ELF-1 (cell line): ENCODE data around the gene EIF2S1.
A peak's percentile ranks its signal among the peaks of the same experiment; 100 is the strongest.
"Not testable (repeated sequence)": the region's sequence is repeated elsewhere in the genome, so short reads cannot be mapped to it uniquely, and the experiment has no call there.

ENCODE experiments used
- DNase-seq: peaks from one replicate; pipeline ENCODE4 v3.0.0-alpha.2; 2016; ENCODE audit warnings: low read depth, low spot score

The EIF2S1 gene

DNA sequence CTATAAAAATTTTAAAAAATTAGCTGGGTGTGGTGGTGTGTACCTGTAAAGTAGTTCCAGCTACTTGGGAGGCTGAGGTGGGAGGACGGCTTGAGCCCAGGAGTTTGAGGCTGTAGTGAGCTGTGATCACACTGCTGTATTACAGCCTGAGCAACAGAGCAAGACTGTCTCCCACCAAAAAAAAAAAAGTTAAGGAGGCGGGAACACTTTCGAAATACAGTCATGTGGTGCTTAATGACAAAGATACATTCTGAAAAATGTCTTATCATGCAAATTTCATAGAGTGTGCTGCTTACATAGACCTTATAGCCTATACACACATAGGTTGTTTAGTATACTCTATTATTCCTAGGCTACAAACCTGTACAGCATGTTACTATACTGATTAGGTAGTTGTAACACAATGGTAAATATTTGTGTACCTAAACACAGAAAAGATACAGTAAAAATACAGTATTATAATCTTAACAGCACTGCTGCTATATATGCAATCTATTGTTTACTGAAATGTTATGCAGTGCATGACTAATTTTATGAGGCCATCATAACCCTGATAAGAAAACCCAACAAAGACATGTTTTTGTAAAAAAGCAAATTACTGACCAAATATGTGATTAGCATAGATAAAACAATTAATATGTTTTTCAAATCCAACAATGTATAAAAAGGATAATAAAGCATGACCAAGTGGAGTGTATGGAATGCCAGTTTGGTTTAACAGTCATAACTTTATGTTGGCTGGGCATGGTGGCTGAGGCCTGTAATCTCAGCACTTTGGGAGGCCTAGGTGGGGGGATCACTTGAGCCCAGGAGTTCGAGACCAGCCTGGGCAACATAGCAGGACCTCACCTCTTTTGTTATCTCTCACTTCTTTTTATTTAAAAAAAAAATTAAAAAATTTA, 11.4 kb downstream of the EIF2S1 start:
- DNase-seq = no peak

DNA sequence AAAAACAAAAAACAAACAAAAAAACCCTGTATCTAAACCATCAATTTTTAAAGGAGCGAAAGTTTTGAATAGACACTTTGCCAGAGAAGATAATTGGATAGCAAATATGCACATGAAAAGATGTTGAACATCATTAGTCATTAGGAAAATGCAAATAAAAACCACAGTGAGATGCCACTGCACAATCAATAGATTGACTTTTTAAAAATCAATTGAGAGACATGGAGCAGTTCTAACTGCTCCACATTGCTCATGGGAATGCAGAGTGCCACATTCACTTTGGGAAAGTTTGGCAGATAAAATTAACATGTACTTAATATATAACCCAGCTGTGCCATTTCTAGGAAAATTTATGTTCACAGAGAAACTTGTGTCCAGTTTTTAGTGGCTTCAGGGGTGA, 12.7 kb downstream of the EIF2S1 start:
- DNase-seq = no peak

DNA sequence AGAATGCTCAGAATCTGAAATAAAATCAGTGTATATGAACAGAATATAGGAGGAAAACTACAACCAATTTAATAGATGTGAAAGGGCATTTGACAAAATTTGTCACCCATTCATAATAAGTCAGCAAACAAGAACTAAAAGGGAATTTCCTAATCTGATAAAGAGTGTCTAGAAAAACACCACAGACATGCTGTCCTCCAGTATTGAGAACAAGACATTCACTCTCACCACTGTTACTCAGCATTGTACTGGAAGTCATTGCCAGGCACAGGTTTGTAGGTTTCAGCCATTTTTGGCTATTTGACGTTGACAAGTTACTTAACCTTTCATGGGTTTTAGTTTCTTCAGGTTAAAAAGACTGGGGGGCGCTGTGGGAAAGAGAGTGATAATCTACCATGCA, 13.2 kb downstream of the EIF2S1 start:
- no peak for DNase-seq

- no peak for DNase-seq
These were observed 17.8 kb downstream of the EIF2S1 start for GRCh38 chr14:67377916-67378315.

GRCh38 chr14:67385120-67385519, 25.0 kb downstream of the EIF2S1 start:
- DNase-seq = no peak

DNA sequence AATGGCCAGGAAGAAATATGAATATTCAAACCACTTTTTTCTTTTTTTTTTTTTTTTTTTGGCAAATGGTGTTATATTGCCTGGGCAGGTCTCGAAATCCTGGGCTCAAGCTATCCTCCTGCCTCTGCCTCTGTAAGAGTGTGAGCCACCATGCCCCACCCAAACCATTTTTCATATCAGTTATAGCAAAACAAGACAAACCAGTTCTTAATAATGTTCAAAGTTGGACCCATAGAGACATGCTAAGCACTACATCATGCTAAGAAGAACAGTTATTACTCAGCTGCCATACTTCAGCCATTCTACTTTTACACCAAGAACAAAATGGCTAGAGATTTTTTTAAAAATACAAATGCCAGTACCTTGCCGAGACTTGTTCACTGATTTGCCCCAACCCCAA, 25.5 kb downstream of the EIF2S1 start:
- DNase-seq = no peak

- DNase-seq = no peak
These were observed 27.1 kb downstream of the EIF2S1 start for GRCh38 chr14:67387195-67387594.

GRCh38 chr14:67389275-67389674, 29.1 kb downstream of the EIF2S1 start:
- DNase-seq = no peak

- no peak for DNase-seq
These were observed 29.8 kb downstream of the EIF2S1 start for GRCh38 chr14:67389811-67390534.

DNA sequence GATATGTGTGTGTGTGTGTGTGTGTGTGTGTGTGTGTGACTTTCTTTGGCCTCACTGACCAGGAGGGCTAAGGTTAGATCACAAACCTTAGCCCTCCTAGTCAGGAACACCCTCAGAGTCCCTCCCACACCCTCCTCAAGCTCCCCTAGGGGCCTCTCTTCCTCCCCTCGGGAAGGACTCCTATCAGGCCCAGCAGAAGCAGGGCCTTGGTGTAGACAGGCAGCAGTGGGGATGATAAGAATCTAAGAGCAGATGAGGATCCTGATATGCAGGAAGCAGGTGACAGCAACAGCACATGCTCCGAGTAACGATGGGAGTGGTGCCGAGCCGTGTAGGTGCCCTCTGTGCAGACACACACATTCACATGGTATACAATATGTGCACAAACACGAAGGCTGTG, 31.1 kb downstream of the EIF2S1 start:
- DNase-seq = peak; percentile 36

GRCh38 chr14:67392123-67392522, 32.0 kb downstream of the EIF2S1 start:
- DNase-seq = peak; percentile 80

DNA sequence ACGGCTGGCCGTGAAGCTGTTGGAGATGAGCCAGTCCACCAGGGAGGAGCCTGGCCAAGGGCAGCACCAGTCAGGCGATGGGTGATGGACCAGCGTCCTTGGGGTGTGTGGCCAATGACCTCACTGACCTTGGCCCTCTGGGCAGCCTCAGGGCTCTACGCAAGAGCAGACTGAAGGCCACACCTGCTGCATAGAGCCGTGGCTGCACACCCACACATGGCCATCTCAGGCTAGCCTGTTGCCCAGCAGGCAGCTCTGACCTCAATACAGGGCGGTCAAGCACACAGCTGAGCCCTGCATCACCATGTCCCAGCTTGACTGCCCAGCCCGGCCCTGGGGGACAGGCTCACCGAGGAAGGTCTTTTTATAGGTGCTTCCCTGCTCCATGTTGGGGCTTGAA, 32.7 kb downstream of the EIF2S1 start:
- no peak for DNase-seq

DNA sequence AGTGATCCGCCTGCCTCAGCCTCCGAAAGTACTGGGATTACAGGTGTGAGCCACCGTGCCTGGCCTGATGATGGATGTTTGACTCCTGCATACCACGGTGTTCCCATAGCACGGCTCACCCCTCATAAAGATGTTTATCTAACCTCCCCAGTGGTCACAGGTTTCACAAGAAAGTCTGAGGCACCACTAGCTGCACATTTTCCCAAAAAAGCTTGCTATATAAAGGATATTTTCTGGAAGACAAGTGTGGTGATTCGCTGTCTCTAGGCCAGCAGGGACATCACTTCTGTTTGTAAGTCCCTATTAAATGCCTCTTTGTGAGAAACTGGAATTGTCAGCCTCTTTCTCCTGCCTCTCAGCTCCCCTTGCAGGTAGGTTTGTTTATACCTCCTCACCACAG, 33.6 kb downstream of the EIF2S1 start:
- DNase-seq = no peak

DNA sequence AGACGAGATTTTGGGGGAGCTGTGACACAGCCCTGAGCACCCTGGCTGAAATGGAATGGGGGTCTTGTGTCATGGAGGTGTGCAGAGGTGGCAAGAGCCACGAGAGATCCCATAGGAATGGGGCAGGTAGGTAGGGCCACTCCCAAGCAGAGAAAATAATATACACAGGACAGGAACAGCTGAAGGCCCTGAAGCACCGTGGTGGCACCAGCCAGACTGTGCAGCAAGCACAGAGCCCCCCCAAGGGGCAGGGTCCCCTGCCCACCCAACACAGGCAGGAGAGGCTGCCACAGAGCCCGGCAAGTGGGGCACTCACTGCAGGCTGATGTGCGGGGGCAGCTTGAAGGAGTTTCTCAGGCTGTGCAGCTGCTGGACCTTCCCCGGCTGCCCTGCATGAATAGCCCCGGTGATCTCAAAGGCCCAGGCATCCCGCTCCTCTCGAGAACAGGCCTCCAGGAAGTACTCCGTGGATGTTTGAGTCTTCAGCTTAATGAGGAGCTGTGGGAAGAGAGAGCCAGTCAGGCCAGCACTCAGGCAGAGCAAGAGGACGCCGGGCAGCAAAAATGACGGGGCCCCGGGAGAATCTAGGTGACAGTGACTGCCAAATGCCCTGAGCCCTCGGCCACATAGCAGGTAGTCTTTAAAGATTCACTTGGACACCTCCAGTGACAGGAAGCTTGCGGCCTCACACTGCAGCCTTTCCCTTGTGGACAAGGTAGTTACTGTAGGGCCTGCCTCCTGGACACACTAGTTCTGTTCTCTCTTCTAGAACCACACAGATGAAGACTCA, 35.2 kb downstream of the EIF2S1 start:
- DNase-seq = no peak

GRCh38 chr14:67395876-67396189, 35.7 kb downstream of the EIF2S1 start:
- DNase-seq = no peak

DNA sequence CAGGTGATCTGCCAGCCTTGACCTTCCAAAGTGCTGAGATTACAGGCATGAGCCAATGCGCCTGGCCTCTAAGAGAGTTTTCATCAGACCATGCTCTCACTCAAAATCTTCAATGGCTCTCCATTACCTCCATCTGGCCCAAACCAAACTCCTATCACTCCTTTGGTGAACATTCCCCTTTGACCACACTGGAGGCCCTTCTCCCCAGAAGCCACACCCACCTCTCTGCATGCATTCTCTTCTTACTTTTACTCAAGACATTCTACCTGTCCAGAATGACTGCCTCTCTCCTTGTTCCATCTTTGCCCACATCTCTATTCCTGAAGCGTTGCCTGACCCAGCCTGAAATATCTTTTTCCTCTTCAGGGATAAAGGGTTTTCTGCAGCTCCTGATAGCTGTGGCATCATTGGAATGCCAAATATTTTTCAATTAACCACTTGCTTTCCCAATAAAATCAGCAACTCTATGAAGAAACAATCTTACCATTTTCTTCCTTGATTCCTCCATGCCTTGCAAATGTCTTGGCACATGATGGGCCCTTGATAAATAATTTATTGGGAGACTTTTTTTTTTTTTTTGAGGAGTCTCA, 36.3 kb downstream of the EIF2S1 start:
- no peak for DNase-seq

- no peak for DNase-seq
These were observed 37.4 kb downstream of the EIF2S1 start for GRCh38 chr14:67397536-67397935.

DNA sequence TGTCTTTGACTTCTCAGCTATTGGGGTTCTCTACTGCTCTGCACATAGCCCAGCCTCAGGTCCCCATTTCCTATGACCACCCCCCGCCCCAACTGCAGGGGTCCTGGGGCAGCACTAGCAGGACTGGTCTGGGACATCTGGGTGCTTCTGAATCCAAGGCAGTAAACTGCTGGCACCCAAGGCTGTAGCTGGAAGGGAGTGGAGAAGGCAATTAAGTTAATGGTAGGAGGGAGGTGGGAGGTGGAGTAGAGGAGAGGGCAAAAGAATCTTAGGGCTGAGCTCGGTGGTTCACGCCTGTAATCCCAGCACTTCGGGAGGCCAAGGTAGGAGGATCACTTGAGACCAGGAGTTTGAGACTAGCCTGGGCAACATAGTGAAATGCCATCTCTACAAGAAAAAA, 40.3 kb downstream of the EIF2S1 start:
- DNase-seq = no peak

GRCh38 chr14:67405771-67406170, 45.6 kb downstream of the EIF2S1 start:
- no peak for DNase-seq

- not testable (repeated sequence) for DNase-seq
These were observed 48.1 kb downstream of the EIF2S1 start for GRCh38 chr14:67408122-67408801.

GRCh38 chr14:67409461-67409860, 49.3 kb downstream of the EIF2S1 start:
- peak; percentile 82 for DNase-seq
